Mesothelial cell of epicardium (in vitro differentiated cells): ENCODE data around the gene ARHGAP22. TPM values are rescaled to one million over a fixed set of nuclear protein-coding genes. Genes with fewer than 3 reads are reported as not detected.

Experiments used
- DNase-seq, 2 experiments: peaks; one replicate each; pipeline ENCODE4 v3.0.0; 2021; ENCODE audit warnings: low spot score in 2 of 2; ENCODE audit not compliant: unreplicated experiment in 2 of 2
- H3K27ac Mint-ChIP-seq: 2 replicates; pipeline ENCODE4 v1.8.0; 2021; ENCODE audit warnings: mixed read lengths
- H3K27me3 Mint-ChIP-seq: 2 replicates; pipeline ENCODE4 v1.8.0; 2021; ENCODE audit warnings: low read depth, mixed read lengths
- H3K36me3 Mint-ChIP-seq: 2 replicates; pipeline ENCODE4 v1.8.0; 2021; ENCODE audit warnings: mixed read lengths
- H3K4me1 Mint-ChIP-seq: 2 replicates; pipeline ENCODE4 v1.8.0; 2021; ENCODE audit warnings: mixed read lengths
- H3K4me3 Mint-ChIP-seq: 2 replicates; pipeline ENCODE4 v1.8.0; 2021; ENCODE audit warnings: mild to moderate bottlenecking, moderate library complexity, mixed read lengths
- H3K9me3 Mint-ChIP-seq: 2 replicates; pipeline ENCODE4 v1.8.0; 2021; ENCODE audit warnings: mixed read lengths
- total RNA-seq: library from RNA; stranded (reverse); gene quantifications from 3 replicates; pipeline ENCODE4 v1.2.1, GENCODE V29; 2021
- TF ChIP-seq, protein P1 (sequence below): fragments of 200-600 bp; sonication (generic); IDR thresholded peaks from one replicate; pipeline ENCODE4 v1.5.0; 2021; ENCODE audit warnings: antibody characterized with exemption; ENCODE audit not compliant: unreplicated experiment

ARHGAP22 gene
- total RNA-seq, 1 donor from 2014 or later, result 2.9 TPM

GRCh38 chr10:48636231-48636630 lies 31.4 kb upstream of the ARHGAP22 start:
- Mint-ChIP-seq H3K4me3 (no peak overlapping the region), H3K27ac (no peak overlapping the region), H3K9me3 (peaks cover 15% of the 10 kb centered on the region), H3K36me3 (no peaks in the 10 kb centered on the region), H3K4me1 (no peaks in the 10 kb centered on the region), H3K27me3 (peaks cover 25% of the 10 kb centered on the region)
- TF ChIP-seq, protein P1, sequence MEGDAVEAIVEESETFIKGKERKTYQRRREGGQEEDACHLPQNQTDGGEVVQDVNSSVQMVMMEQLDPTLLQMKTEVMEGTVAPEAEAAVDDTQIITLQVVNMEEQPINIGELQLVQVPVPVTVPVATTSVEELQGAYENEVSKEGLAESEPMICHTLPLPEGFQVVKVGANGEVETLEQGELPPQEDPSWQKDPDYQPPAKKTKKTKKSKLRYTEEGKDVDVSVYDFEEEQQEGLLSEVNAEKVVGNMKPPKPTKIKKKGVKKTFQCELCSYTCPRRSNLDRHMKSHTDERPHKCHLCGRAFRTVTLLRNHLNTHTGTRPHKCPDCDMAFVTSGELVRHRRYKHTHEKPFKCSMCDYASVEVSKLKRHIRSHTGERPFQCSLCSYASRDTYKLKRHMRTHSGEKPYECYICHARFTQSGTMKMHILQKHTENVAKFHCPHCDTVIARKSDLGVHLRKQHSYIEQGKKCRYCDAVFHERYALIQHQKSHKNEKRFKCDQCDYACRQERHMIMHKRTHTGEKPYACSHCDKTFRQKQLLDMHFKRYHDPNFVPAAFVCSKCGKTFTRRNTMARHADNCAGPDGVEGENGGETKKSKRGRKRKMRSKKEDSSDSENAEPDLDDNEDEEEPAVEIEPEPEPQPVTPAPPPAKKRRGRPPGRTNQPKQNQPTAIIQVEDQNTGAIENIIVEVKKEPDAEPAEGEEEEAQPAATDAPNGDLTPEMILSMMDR, result no peak
- no peak for DNase-seq

DNA sequence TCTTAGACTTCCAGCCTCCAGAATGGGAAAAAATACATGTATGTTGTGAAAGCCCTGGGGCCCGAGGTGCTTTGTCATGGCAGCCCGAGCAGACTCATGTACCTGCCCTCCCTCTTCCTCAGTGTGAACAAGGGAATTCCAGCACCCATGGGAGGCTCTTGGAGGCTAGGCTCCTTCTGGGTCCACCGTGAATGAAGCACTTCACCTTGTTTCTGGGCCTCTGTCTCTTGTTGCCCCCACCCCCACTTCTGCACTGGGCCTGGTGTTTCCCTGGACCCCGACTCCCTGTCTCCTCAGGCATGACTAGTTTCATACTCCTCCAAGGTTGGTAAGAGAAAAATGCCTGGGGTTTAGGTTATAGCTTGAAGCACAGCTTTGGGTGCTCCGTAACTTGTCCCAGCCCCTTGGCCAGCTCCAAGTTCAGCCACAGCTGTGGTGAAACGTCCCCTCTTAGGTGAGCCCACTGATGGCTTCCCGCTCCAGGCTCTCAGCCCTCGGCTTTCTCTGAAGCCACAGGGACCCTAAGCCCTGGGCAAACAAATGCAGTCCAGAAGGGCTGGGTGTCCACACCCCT lies 30.2 kb upstream of the ARHGAP22 start:
- peaks cover 11% of the 10 kb centered on the region for H3K9me3 Mint-ChIP-seq
- TF ChIP-seq, protein P1, result no peak
- DNase-seq, result no peak
- no peaks in the 10 kb centered on the region for H3K36me3 Mint-ChIP-seq
- H3K4me1 Mint-ChIP-seq, result no peaks in the 10 kb centered on the region
- no peak overlapping the region for H3K4me3 Mint-ChIP-seq
- H3K27ac Mint-ChIP-seq, result no peak overlapping the region
- peaks cover 29% of the 10 kb centered on the region for H3K27me3 Mint-ChIP-seq

DNA sequence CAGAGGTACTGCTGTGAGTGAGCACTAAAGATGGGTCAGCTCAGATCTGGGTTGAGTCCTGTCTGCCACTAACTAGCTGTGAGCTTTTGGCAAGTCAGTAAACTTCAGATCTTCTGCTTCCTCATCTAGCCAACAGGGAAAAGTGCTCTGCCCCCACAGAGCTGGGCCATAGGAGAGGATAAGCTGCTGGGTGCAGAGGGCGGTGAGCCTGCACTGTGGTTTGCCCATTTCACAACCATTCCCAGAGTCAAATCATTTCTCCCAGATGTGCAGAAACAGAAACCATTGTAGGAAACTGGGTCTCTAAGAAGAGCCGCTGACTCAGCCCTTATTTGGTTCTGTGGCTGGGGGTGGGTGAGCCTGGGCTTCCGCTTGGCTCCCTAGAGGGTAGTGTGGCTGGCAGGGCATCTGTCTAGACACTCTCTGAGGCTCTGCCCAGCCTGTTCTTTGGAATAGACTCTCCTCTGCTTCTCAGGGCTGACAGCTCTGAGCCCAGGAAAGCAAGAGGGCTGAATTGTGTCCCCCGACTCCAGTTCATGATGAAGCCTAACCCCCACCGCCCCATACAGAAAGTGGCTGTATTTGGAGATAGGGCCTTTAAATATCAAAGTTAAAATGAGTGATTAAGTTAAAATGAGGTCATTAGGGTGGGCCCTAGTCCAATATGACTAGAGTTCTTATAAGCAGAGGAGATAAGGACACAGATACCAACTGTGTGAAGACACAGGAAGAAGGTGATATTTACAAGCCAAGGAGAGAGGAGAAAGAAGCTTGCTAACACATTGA lies 29.5 kb upstream of the ARHGAP22 start:
- peaks cover 4% of the 10 kb centered on the region for H3K9me3 Mint-ChIP-seq
- DNase-seq, result no peak
- TF ChIP-seq, protein P1, result no peak
- H3K36me3 Mint-ChIP-seq, result no peaks in the 10 kb centered on the region
- no peak overlapping the region for H3K4me3 Mint-ChIP-seq
- peaks cover 32% of the 10 kb centered on the region for H3K27me3 Mint-ChIP-seq
- no peaks in the 10 kb centered on the region for H3K4me1 Mint-ChIP-seq
- no peak overlapping the region for H3K27ac Mint-ChIP-seq

- Mint-ChIP-seq H3K4me3 (no peak overlapping the region), H3K9me3 (no peaks in the 10 kb centered on the region), H3K27me3 (peaks cover 37% of the 10 kb centered on the region), H3K4me1 (no peaks in the 10 kb centered on the region), H3K36me3 (no peaks in the 10 kb centered on the region), H3K27ac (no peak overlapping the region)
- TF ChIP-seq, protein P1, result no peak
- DNase-seq, result no peak
Measured at GRCh38 chr10:48633381-48634197, 28.7 kb upstream of the ARHGAP22 start.

DNA sequence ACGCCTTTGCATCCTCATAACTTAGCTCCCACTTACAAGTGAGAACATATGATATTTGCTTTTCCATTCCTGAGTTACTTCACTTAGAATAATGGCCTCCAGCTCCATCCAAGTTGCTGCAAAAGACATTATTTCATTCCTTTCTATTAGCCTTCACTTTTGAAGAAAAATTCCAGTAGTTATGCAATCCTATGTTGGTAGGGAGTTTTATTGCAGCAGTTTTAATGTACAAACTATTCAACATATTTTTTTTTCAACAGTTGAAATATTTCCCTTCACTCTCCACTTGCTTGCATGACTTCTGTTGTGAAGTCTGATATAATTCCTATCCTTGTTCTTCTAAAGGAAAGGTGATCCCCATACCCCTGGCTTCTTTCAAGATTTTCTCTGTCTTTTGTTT lies 27.3 kb upstream of the ARHGAP22 start:
- Mint-ChIP-seq H3K4me3 (no peak overlapping the region), H3K9me3 (no peaks in the 10 kb centered on the region), H3K27ac (no peak overlapping the region), H3K27me3 (peaks cover 40% of the 10 kb centered on the region), H3K4me1 (no peaks in the 10 kb centered on the region), H3K36me3 (no peaks in the 10 kb centered on the region)
- no peak for DNase-seq
- TF ChIP-seq, protein P1, result no peak
